ENCODE data around the gene GSTO1. TPM values are rescaled to one million over a fixed set of nuclear protein-coding genes. Genes with fewer than 3 reads are reported as not detected.
"Not testable (repeated sequence)": the region's sequence is repeated elsewhere in the genome, so short reads cannot be mapped to it uniquely, and the experiment has no call there.

GSTO1 gene
- total RNA-seq, 2 experiments from 2014 or later: 114 to 119 TPM

DNA sequence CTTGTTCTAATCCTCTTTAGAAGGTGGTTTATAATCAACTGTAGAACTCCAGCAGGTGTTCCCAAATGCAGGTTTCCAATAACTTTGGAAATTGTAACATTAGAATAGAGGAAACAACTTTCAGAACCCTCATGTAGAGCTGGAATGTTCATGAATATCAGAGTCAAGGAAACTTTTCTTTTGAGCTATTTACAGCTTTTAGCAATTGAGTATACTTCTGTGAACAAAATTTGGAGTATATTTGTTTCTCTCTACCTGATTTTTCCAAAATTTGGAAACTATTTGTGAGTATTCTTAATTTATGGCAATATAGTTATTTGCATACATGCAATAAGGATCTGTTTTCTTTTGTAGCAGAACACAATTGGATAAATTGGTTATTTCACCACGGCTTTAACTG is 19.8 kb upstream of the GSTO1 start:
- POLR2A ChIA-PET: no interaction called here
- CTCF ChIA-PET: interaction anchor here (1.8 kb wide), 1 partner anchor 347 kb away, joined by 4 read pairs; no protein-coding TSS in a partner anchor

GRCh38 chr10:104235801-104236200 is 18.9 kb upstream of the GSTO1 start:
- POLR2A ChIA-PET: no interaction called here
- H3K4me3 Mint-ChIP-seq: no peak overlapping the region
- H3K27ac Mint-ChIP-seq: no peak overlapping the region
- H3K9me3 Mint-ChIP-seq (ENCODE audit: insufficient read depth): peaks cover 4% of the 10 kb centered on the region
- no peaks in the 10 kb centered on the region for H3K36me3 Mint-ChIP-seq (ENCODE audit: low read depth)
- DNase-seq: no peak
- CTCF ChIA-PET: interaction anchor here (1.0 to 1.8 kb wide), 3 partner anchors 10 to 348 kb away, joined by 3 to 4 read pairs (median 3); no protein-coding TSS in a partner anchor
- ATAC-seq: no peak
- peaks cover 14% of the 10 kb centered on the region for H3K4me1 Mint-ChIP-seq (ENCODE audit: low read depth)
- peaks cover 39% of the 10 kb centered on the region for H3K27me3 Mint-ChIP-seq (ENCODE audit: low read depth)

More for the DNA sequence above, 19.8 kb upstream of the GSTO1 start:
- peaks cover 34% of the 10 kb centered on the region for H3K27me3 Mint-ChIP-seq (ENCODE audit: low read depth)
- peaks cover 4% of the 10 kb centered on the region for H3K9me3 Mint-ChIP-seq (ENCODE audit: insufficient read depth)
- H3K27ac Mint-ChIP-seq: no peak overlapping the region
- DNase-seq (no peak), ATAC-seq (no peak)
- no peak overlapping the region for H3K4me3 Mint-ChIP-seq
- no peaks in the 10 kb centered on the region for H3K36me3 Mint-ChIP-seq (ENCODE audit: low read depth)
- peaks cover 14% of the 10 kb centered on the region for H3K4me1 Mint-ChIP-seq (ENCODE audit: low read depth)

DNA sequence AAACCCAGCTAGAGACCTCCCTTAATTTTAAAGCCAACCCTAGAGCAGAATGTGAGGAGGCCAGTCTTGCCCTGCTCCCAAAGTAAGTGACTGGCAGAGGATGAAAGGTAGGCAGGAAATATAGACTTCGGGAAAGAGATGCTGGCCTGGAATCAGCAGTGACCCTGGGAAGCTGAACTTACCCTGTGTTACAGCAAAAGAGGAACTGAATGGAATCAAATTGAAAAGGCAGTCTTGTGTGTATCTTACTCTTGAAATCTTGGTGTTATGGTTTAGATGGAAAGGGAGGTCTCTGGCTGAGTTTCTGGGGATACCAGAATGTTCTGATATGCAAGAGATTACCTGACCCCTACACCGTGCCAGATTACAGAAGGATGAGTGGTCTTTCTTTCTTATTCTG is 14.6 kb upstream of the GSTO1 start:
- Mint-ChIP-seq H3K27ac (no peak overlapping the region), H3K27me3 (ENCODE audit: low read depth) (peaks cover 36% of the 10 kb centered on the region), H3K36me3 (ENCODE audit: low read depth) (no peaks in the 10 kb centered on the region), H3K9me3 (ENCODE audit: insufficient read depth) (peaks cover 3% of the 10 kb centered on the region), H3K4me3 (no peak overlapping the region), H3K4me1 (ENCODE audit: low read depth) (no peaks in the 10 kb centered on the region)
- CTCF ChIA-PET: interaction anchor here (1.9 kb wide), 1 partner anchor 13 kb away, joined by 6 read pairs; no protein-coding TSS in a partner anchor
- no peak for DNase-seq
- POLR2A ChIA-PET: no interaction called here
- ATAC-seq: no peak

DNA sequence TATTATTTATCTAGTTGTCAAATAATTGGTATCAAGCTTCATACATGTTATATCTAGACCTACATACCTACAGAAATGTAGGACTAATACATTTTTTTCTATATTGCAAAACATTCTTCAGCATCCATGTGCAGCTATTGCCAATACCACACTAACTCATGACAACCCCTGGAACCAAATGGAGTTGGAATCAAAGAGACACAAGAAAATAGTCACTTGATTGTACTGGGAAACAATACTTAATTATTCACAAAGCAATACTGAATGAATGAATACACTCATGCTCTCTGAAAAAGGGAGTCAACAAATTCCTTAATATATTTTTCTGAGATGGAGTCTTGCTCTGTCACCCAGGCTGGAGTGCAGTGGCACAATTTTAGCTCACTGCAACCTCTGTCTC is 12.1 kb upstream of the GSTO1 start:
- POLR2A ChIA-PET: no interaction called here
- peaks cover 11% of the 10 kb centered on the region for H3K4me1 Mint-ChIP-seq (ENCODE audit: low read depth)
- ATAC-seq: no peak
- H3K27me3 Mint-ChIP-seq (ENCODE audit: low read depth): peaks cover 25% of the 10 kb centered on the region
- H3K27ac Mint-ChIP-seq: no peak overlapping the region
- no peak for DNase-seq
- CTCF ChIA-PET: no interaction called here
- H3K4me3 Mint-ChIP-seq: no peak overlapping the region
- peaks cover 9% of the 10 kb centered on the region for H3K36me3 Mint-ChIP-seq (ENCODE audit: low read depth)
- H3K9me3 Mint-ChIP-seq (ENCODE audit: insufficient read depth): peaks cover 15% of the 10 kb centered on the region

- CTCF ChIA-PET; H3K4me3 Mint-ChIP-seq; ATAC-seq; POLR2A ChIA-PET; DNase-seq; H3K27ac Mint-ChIP-seq; H3K36me3 Mint-ChIP-seq (ENCODE audit: low read depth): not testable (repeated sequence)
- H3K27me3 Mint-ChIP-seq (ENCODE audit: low read depth): peaks cover 21% of the 10 kb centered on the region
- peaks cover 15% of the 10 kb centered on the region for H3K9me3 Mint-ChIP-seq (ENCODE audit: insufficient read depth)
- peaks cover 15% of the 10 kb centered on the region for H3K4me1 Mint-ChIP-seq (ENCODE audit: low read depth)
Observed at GRCh38 chr10:104243009-104243408, 11.7 kb upstream of the GSTO1 start.

GRCh38 chr10:104243512-104243911 is 11.2 kb upstream of the GSTO1 start:
- Mint-ChIP-seq H3K27me3 (ENCODE audit: low read depth) (peaks cover 20% of the 10 kb centered on the region), H3K4me1 (ENCODE audit: low read depth) (peaks cover 16% of the 10 kb centered on the region), H3K9me3 (ENCODE audit: insufficient read depth) (peaks cover 15% of the 10 kb centered on the region), H3K36me3 (ENCODE audit: low read depth) (peaks cover 9% of the 10 kb centered on the region), H3K4me3 (no peak overlapping the region), H3K27ac (no peak overlapping the region)
- ChIA-PET POLR2A (no interaction called here), CTCF (no interaction called here)
- DNase-seq (no peak), ATAC-seq (no peak)

DNA sequence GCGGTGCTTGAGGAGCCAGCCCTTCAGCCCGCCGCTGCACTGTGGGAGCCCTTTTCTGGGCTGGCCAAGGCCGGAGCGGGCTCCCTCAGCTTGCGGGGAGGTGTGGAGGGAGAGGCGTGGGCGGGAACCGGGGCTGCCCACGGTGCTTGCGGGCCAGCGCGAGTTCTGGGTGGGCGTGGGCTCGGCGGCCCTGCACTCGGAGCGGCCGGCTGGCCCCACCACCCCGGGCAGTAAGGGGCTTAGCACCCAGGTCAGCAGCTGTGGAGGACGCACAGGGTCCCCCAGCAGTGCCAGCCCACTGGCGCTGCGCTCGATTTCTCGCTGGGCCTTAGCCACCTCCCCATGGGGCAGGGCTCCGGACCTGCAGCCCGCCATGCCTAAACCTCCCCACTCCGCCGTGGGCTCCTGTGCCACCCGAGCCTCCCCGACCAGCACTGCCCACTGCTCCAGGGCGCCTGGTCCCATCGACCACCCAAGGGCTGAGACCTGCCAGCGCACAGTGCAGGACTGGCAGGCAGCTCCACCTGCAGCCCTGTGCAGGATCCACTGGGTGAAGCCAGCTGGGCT is 9.5 kb upstream of the GSTO1 start:
- Mint-ChIP-seq H3K27me3 (ENCODE audit: low read depth) (peaks cover 18% of the 10 kb centered on the region), H3K4me3 (no peak overlapping the region), H3K9me3 (ENCODE audit: insufficient read depth) (peaks cover 15% of the 10 kb centered on the region), H3K27ac (no peak overlapping the region), H3K4me1 (ENCODE audit: low read depth) (peaks cover 16% of the 10 kb centered on the region), H3K36me3 (ENCODE audit: low read depth) (peaks cover 9% of the 10 kb centered on the region)
- CTCF ChIA-PET: interaction anchor here (1.4 kb wide), 1 partner anchor 9 kb away, joined by 3 read pairs; no protein-coding TSS in a partner anchor
- no peak for DNase-seq
- POLR2A ChIA-PET: no interaction called here
- ATAC-seq: no peak

DNA sequence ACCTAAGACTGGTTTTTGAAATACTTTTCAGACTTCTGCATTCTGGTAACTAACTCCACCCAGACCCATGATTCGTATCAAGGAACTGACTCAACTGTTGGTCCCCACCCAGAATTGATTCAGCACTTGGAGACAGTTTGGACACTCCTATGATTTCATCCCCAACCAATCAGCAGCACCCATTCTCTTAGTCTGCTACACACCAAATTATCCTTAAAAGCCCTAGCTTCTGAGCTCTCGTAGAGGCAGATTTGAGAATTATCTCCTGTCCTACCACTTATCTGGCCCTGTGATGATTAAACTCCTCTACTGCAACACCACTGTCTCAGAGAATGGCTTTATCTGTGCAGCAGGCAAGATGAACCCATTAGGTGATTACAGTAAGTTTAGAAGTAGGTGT is 7.7 kb upstream of the GSTO1 start:
- Mint-ChIP-seq H3K4me1 (ENCODE audit: low read depth) (peaks cover 16% of the 10 kb centered on the region), H3K36me3 (ENCODE audit: low read depth) (peaks cover 9% of the 10 kb centered on the region), H3K9me3 (ENCODE audit: insufficient read depth) (peaks cover 15% of the 10 kb centered on the region), H3K27me3 (ENCODE audit: low read depth) (peaks cover 12% of the 10 kb centered on the region), H3K27ac (peak overlapping the region; percentile 58), H3K4me3 (no peak overlapping the region)
- ChIA-PET CTCF (interaction anchor here (1.0 to 3.2 kb wide), 3 partner anchors 14 to 44 kb away, joined by 3 to 17 read pairs (median 3); partner anchors contain the start of gene CFAP43), POLR2A (interaction anchor here (1.2 kb wide), 1 partner anchor 15 kb away, joined by 4 read pairs; the partner anchor contains the start of gene CFAP43)
- ATAC-seq (peak; percentile 31), DNase-seq (no peak)

DNA sequence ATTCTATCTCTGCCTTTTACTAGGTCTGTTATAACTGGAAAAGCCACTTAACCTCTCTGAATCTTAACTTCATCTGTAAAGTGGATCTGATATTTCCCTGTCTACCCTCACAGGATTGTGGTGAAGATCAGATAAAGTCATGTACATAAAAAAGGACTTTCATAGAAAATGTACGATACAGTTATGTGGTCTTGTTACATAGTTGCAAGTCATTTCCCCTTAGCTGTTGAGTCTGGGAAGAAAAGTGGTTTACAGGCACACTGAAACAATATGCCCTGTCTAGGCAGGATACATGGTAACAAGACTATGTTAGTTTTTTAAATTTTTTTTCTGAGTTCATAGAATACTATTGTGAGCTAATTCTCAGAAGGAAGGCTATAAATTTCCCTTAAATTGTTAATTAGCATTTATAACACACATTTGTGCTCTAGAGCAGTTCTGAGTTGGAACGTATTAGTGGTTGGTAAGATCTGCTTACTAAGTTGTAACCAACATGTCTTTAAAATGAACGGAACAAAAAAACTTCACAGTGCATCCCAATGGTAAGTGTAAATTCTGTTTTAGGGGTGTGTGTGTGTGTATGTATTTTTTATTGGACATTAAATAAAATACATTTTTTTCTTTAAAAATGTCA is 7.1 kb upstream of the GSTO1 start:
- Mint-ChIP-seq H3K4me3 (no peak overlapping the region), H3K4me1 (ENCODE audit: low read depth) (peaks cover 16% of the 10 kb centered on the region), H3K36me3 (ENCODE audit: low read depth) (peaks cover 9% of the 10 kb centered on the region), H3K9me3 (ENCODE audit: insufficient read depth) (peaks cover 15% of the 10 kb centered on the region), H3K27ac (peak overlapping the region; percentile 58), H3K27me3 (ENCODE audit: low read depth) (peaks cover 10% of the 10 kb centered on the region)
- ChIA-PET POLR2A (interaction anchor here (1.2 to 1.5 kb wide), 3 partner anchors 16 to 126 kb away, joined by 3 to 5 read pairs (median 4); partner anchors contain the start of genes CFAP43, GSTO2 and SFR1), CTCF (interaction anchor here (0.7 to 3.2 kb wide), 7 partner anchors 12 to 561 kb away, joined by 3 to 17 read pairs (median 3); partner anchors contain the start of gene CFAP43)
- no peak for DNase-seq
- ATAC-seq: peak; percentile 72

DNA sequence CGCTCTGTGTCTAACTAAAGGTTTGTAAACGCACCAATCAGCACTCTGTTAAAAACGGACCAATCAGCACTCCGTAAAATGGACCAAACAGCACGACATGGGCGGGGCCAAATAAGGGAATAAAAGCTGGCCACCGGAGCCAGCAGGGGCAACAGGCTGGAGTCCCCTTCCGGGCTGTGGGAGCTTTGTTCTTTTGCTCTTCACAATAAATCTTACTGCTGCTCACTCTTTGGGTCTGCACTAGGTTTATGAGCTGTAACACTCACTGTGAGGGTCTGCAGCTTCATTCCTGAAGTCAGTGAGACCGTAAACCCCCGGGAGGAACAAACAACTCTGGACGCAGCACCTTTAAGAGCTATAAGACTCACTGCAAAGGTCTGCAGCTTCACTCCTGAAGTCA is 5.8 kb upstream of the GSTO1 start:
- ChIA-PET POLR2A (interaction anchor here (0.7 to 1.5 kb wide), 3 partner anchors 20 to 127 kb away, joined by 3 to 5 read pairs (median 3); partner anchors contain the start of genes GSTO2 and SFR1), CTCF (interaction anchor here (1.2 to 3.2 kb wide), 2 partner anchors 11 to 26 kb away, joined by 5 to 17 read pairs; no protein-coding TSS in a partner anchor)
- peaks cover 15% of the 10 kb centered on the region for H3K9me3 Mint-ChIP-seq (ENCODE audit: insufficient read depth)

GRCh38 chr10:104250371-104250770 is 4.3 kb upstream of the GSTO1 start:
- POLR2A ChIA-PET: no interaction called here
- CTCF ChIA-PET: interaction anchor here (0.9 kb wide), 1 partner anchor 19 kb away, joined by 3 read pairs; no protein-coding TSS in a partner anchor
- Mint-ChIP-seq H3K9me3 (ENCODE audit: insufficient read depth) (peaks cover 12% of the 10 kb centered on the region), H3K4me3 (no peak overlapping the region), H3K36me3 (ENCODE audit: low read depth) (peaks cover 9% of the 10 kb centered on the region), H3K27me3 (ENCODE audit: low read depth) (peaks cover 7% of the 10 kb centered on the region), H3K27ac (no peak overlapping the region), H3K4me1 (ENCODE audit: low read depth) (peaks cover 32% of the 10 kb centered on the region)
- ATAC-seq: no peak
- no peak for DNase-seq

More for the DNA sequence above, 5.8 kb upstream of the GSTO1 start:
- H3K4me1 Mint-ChIP-seq (ENCODE audit: low read depth): peaks cover 25% of the 10 kb centered on the region
- not testable (repeated sequence) for DNase-seq; H3K27me3 Mint-ChIP-seq (ENCODE audit: low read depth); H3K27ac Mint-ChIP-seq; ATAC-seq; H3K36me3 Mint-ChIP-seq (ENCODE audit: low read depth); H3K4me3 Mint-ChIP-seq

- CTCF ChIA-PET: no interaction called here
- ATAC-seq: no peak
- peaks cover 12% of the 10 kb centered on the region for H3K36me3 Mint-ChIP-seq (ENCODE audit: low read depth)
- H3K27me3 Mint-ChIP-seq (ENCODE audit: low read depth): peaks cover 7% of the 10 kb centered on the region
- POLR2A ChIA-PET: no interaction called here
- H3K4me1 Mint-ChIP-seq (ENCODE audit: low read depth): peaks cover 40% of the 10 kb centered on the region
- H3K4me3 Mint-ChIP-seq: no peak overlapping the region
- H3K27ac Mint-ChIP-seq: no peak overlapping the region
- H3K9me3 Mint-ChIP-seq (ENCODE audit: insufficient read depth): peaks cover 3% of the 10 kb centered on the region
- DNase-seq: no peak
Observed at GRCh38 chr10:104251443-104251842, 3.2 kb upstream of the GSTO1 start.

Measured in activated CD8-positive, alpha-beta T cell treated with anti-CD3 and anti-CD28 coated beads, Interleukin-2, amount 10 ng/mL, durations not matched to agents 7 days and 5 days (primary cell).